HAP-1 (cell line): ENCODE measurements around the gene KBTBD12.

ENCODE experiments used
- DNase-seq, 2 experiments: peaks; one replicate each; pipeline ENCODE4 v3.0.0-alpha.2; 2016 to 2020; ENCODE audit warnings: low spot score in 2 of 2
- H3K27me3 ChIP-seq: fragments of 250-450 bp; sonication (Bioruptor Pico); 2 replicates; pipeline ENCODE4 v1.5.1; 2020; ENCODE audit warnings: low read depth, mild to moderate bottlenecking, moderate library complexity
- H3K36me3 ChIP-seq: fragments of 250-450 bp; sonication (Bioruptor Pico); replicated peaks from 2 replicates; pipeline ENCODE4 v1.5.1; 2020; ENCODE audit warnings: mild to moderate bottlenecking
- H3K4me1 ChIP-seq: fragments of 250-450 bp; sonication (Bioruptor Pico); 2 replicates; pipeline ENCODE4 v1.5.1; 2020; ENCODE audit warnings: mild to moderate bottlenecking
- H3K4me3 ChIP-seq: fragments of 250-450 bp; sonication (Bioruptor Pico); 2 replicates; pipeline ENCODE4 v1.5.1; 2020; ENCODE audit warnings: mild to moderate bottlenecking, moderate library complexity
- H3K9me3 ChIP-seq: fragments of 250-450 bp; sonication (Bioruptor Pico); 2 replicates; pipeline ENCODE4 v1.5.1; 2020; ENCODE audit warnings: mild to moderate bottlenecking, moderate library complexity
- in situ Hi-C: fragments of 300-500 bp; cut with MboI; formaldehyde crosslinking; loops from 3 replicates; pipeline ENCODE4 v1.14.3; 2020; ENCODE audit warnings: low sequenced_read_pairs, inconsistent platforms, mixed read lengths

Gene KBTBD12

DNA sequence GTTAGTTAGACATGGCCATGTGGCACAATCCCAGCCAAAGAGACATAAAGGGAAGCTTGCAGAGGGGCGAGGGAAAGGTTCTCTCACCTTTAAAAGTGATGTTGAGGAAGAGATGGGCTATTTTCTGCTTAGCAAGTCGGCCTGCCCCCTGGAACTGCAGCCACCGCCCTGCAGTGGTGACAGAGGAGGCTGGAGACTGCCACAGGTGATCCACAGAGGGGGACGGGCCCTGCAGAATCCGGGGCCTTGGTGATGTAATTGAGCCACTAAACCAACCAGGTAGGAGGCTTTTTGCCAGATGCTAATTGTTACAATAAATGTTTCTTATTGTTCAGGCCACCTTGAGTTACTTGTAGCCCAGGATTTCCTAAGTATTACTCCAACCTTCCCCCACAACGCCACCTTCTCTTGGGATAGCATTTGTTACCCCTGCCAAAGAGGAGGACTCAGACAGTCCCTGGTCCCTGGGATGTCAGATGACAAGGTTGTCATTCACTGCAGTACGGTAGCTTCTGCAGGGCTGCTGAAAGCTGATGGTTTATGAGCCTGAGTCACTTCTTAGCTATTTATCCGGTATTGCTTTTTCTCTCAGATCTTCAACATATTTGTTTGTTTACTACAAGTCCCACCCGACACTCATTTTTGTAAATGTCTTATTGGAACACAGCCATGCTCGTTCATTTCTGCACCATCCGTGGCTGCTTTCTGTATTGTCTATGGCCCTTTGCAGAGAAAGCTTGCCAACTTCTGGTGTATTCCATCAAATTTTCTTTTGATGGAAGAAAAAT, 73.9 kb downstream of the KBTBD12 start:
- in situ Hi-C loops, result no loop called here
- no peaks in the 10 kb centered on the region for H3K9me3 ChIP-seq
- H3K36me3 ChIP-seq, result no peaks in the 10 kb centered on the region
- no peak overlapping the region for H3K4me3 ChIP-seq
- H3K27me3 ChIP-seq, result no peaks in the 10 kb centered on the region
- DNase-seq, result no peak
- H3K4me1 ChIP-seq, result no peaks in the 10 kb centered on the region

DNA sequence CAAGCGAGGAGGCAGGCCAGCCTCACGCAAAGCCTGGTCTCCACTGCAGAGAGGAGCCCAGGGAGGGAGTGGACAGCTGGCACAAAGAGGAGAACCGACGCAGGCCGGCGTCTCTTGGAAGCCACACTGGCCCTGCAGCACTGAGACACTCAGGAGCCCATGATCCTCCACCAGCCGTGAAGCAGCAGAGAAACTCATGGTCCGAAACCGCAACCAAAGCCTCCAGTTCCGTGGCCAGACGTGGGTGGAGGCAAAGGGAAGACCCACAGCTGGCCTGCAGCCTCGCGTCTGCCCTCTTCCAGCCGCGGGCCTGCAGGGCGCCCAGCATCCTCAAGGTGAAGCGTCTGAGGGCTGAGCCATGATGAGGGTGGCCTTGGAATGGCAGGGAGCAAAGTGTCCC, 75.0 kb downstream of the KBTBD12 start:
- no peaks in the 10 kb centered on the region for H3K36me3 ChIP-seq

DNA sequence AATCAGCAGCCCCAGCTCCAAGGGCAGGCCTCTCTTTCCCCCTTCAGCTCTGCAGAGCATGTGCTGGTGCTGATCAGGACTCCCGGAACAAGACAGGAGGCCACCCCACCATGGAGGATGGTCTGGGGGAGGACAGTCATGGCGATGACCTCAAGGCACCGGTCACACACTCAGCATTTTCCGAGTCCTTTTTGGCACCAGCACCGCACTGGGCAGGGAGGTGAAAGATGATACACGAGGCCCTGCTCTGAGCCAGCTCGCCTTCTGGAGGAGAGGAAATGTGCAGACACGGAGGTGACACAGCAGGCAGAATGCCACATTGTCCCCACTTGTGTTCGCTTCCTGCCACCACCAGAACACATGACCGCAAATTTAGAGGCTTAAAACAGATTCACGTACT, 75.4 kb downstream of the KBTBD12 start:
- no peaks in the 10 kb centered on the region for H3K4me1 ChIP-seq
- no peak for DNase-seq
- in situ Hi-C loops, result no loop called here
- H3K36me3 ChIP-seq, result no peaks in the 10 kb centered on the region
- H3K9me3 ChIP-seq, result no peaks in the 10 kb centered on the region
- no peaks in the 10 kb centered on the region for H3K27me3 ChIP-seq
- H3K4me3 ChIP-seq, result no peak overlapping the region

More for the DNA sequence above, 75.0 kb downstream of the KBTBD12 start:
- in situ Hi-C loops, result no loop called here
- no peaks in the 10 kb centered on the region for H3K27me3 ChIP-seq
- no peak for DNase-seq
- no peaks in the 10 kb centered on the region for H3K4me1 ChIP-seq
- no peak overlapping the region for H3K4me3 ChIP-seq
- no peaks in the 10 kb centered on the region for H3K9me3 ChIP-seq

DNA sequence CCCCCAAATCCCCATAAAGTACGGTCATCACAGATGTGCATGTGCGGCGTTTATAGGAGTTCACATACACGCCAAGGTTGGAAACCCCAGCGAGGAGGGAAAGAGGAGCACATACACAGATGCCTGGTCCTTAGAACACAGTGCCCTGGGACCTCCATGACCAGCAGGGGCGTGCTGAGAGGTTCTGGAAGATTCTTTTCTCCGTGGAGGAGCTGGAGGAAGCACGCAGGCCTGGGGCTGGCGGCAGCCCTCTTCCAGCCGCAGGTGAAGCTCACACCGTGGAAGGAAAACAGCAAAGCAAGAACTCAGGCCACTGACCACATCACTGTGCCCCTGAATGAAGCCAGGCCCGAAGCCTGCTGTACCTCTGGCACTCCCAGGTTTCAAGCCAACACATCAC, 76.2 kb downstream of the KBTBD12 start:
- DNase-seq, result no peak
- no peaks in the 10 kb centered on the region for H3K27me3 ChIP-seq
- H3K4me3 ChIP-seq, result no peak overlapping the region
- in situ Hi-C loops, result no loop called here
- no peaks in the 10 kb centered on the region for H3K4me1 ChIP-seq
- H3K36me3 ChIP-seq, result no peaks in the 10 kb centered on the region
- no peaks in the 10 kb centered on the region for H3K9me3 ChIP-seq

DNA sequence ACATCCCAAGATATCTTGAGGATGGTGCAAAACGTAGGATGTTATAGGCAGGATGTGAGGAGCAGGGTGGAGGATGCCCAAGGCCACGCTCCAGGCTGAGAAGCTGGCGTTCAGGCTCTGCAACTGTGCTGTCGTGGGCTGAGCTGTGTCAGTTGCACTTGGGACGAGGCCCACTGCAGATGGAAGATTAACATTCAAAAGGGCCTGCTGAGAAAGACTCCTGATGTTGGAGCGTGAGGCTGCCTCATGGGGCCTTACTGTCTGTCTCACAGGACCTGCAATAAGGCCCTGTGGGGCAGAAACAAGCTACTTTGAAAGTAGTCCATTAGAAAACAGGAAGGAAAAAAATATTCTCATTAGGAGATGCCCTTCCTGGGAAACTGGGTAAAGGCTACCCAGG, 76.6 kb downstream of the KBTBD12 start:
- Histone ChIP-seq H3K9me3 (no peaks in the 10 kb centered on the region), H3K27me3 (no peaks in the 10 kb centered on the region), H3K36me3 (no peaks in the 10 kb centered on the region), H3K4me3 (no peak overlapping the region), H3K4me1 (no peaks in the 10 kb centered on the region)
- no peak for DNase-seq
- in situ Hi-C loops, result no loop called here

DNA sequence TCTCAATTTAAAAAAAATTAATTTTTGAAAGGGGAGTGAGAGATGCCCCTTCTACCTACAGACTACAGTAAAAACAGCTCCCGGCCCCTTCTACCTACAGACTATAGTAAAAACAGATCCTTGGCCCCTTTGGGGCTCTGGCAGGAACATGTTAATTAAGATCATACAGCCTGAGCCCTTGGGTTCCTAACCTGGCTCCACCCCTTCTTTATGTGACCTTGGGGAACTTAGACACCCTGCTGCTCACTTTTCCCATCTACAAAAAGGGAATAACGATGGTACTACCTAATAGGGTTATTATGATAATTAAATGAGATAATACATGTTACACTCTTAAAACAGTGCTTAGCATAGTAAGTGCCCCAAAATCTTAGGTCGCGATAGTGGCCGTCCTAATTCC, 77.1 kb downstream of the KBTBD12 start:
- Histone ChIP-seq H3K4me1 (no peaks in the 10 kb centered on the region), H3K27me3 (no peaks in the 10 kb centered on the region), H3K9me3 (no peaks in the 10 kb centered on the region), H3K36me3 (no peaks in the 10 kb centered on the region), H3K4me3 (no peak overlapping the region)
- DNase-seq, result no peak
- in situ Hi-C loops, result no loop called here

DNA sequence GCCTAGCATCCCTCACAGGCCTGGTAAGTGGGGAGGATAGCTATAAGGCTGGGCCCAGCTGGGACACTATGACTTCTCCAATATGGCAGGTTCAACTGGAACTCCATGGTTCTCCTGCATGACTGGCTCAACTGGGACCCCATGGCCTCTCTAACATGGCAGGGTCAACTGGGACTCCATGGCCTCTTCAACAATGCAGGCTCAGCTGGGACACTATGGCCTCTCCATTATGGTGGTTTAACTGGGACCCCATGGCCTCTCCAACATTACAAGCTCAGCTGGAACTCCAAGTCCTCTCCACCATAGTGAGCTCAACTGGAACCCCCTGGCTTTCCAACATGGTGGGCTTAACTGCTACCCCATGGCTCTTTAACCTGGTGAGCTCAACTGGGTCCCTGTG, 79.0 kb downstream of the KBTBD12 start:
- Histone ChIP-seq H3K9me3 (no peaks in the 10 kb centered on the region), H3K27me3 (no peaks in the 10 kb centered on the region), H3K4me3 (no peak overlapping the region), H3K4me1 (no peaks in the 10 kb centered on the region), H3K36me3 (no peaks in the 10 kb centered on the region)
- in situ Hi-C loops, result no loop called here
- DNase-seq, result no peak

DNA sequence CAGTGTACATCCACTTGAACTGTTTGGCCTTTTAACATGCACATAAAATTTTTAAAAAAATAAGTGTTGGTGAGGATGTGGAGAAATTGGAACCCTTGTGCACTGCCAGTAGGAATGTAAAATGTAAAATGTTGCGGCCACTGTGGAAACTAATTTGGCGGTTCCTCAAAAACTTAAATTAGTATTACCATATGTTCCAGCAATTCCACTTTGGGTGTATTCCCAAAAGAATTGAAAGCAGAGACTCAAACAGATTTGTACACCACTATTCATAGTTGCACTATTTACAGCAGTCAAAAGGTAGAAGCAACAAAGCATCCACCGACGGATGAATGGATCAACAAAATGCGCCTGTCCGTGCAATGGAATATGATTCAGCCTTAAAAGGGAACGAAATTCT, 82.0 kb downstream of the KBTBD12 start:
- no peaks in the 10 kb centered on the region for H3K36me3 ChIP-seq
- no peak for DNase-seq
- no peaks in the 10 kb centered on the region for H3K9me3 ChIP-seq
- H3K4me1 ChIP-seq, result no peaks in the 10 kb centered on the region
- no peak overlapping the region for H3K4me3 ChIP-seq
- no peaks in the 10 kb centered on the region for H3K27me3 ChIP-seq
- in situ Hi-C loops, result no loop called here

DNA sequence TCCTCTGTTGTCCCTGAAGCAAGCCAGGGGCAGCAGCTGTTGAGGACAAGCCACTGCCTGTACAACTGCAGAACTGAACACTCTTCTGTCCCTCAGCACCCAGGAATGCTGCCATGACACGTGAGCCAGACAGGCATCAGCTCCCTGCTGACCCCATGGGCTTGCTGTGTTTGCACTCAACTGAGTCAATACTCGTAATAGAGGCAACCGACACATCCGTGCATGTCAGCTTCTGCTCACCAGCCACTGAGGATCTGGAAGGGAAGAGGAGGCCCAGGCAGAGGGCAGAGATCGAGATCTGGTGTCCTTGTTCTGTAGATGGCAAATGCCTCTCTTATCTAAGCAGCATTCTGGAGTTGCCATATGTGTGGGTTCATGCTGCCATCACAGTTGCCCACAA, 82.9 kb downstream of the KBTBD12 start:
- Histone ChIP-seq H3K36me3 (no peaks in the 10 kb centered on the region), H3K27me3 (0 out of 2 replicates have a peak, but pooled peaks cover 2% of the 10 kb centered on the region), H3K4me1 (no peaks in the 10 kb centered on the region), H3K9me3 (no peaks in the 10 kb centered on the region), H3K4me3 (no peak overlapping the region)
- in situ Hi-C loops, result no loop called here
- DNase-seq, result no peak

DNA sequence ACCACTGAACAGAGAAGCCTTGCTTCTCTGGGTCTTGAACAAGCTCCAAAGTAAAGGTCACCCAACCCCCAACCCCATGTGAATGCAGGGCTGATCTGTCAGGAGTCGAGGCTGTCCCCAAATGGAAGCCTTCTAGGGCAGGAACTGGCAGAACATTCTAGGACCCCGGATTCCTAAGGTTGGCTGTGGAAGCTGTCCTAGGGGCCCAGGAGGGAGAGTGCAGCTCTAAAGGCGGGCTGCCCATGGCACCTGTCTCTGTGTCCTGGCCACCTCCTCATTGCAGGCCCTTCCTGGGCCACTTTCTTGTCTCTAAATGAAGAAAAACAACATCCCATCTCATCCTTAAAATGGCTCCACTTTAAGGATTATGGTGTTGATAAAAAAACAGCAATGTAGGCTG, 83.6 kb downstream of the KBTBD12 start:
- in situ Hi-C loops, result no loop called here
- Histone ChIP-seq H3K9me3 (no peaks in the 10 kb centered on the region), H3K36me3 (no peaks in the 10 kb centered on the region), H3K4me1 (no peaks in the 10 kb centered on the region), H3K4me3 (no peak overlapping the region), H3K27me3 (0 out of 2 replicates have a peak, but pooled peaks cover 5% of the 10 kb centered on the region)
- DNase-seq, result no peak

DNA sequence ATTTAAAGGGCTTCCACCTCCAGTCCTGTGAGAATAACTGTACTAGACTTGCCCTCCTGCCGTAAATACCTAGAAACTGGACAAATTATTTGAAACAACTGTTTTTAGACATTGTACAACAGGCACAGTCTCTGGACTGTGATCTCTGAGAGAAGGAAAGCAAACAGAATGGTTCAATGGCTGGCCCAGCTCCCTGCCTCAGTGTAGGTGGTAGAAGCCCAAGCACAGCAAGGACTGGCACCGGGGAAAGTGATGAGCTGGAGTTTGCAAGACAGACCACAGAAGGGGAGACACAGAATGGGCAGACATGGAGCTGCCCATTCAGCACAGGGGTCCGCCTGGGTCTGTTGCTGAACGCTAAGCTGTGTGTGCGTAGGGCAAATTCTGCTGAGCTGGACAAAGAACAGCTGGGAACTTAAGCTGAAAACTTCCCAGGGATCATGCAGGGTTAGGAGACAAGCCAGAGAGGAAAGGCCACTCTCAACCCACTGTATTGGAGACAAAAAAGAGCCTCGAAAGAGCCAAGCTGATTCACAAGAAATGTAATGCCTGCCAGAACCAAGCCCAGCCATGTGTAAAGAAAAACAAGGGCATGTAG, 84.6 kb downstream of the KBTBD12 start:
- Histone ChIP-seq H3K9me3 (no peaks in the 10 kb centered on the region), H3K4me3 (no peak overlapping the region), H3K36me3 (no peaks in the 10 kb centered on the region), H3K4me1 (no peaks in the 10 kb centered on the region), H3K27me3 (0 out of 2 replicates have a peak, but pooled peaks cover 5% of the 10 kb centered on the region)
- DNase-seq, result no peak
- in situ Hi-C loops, result no loop called here

DNA sequence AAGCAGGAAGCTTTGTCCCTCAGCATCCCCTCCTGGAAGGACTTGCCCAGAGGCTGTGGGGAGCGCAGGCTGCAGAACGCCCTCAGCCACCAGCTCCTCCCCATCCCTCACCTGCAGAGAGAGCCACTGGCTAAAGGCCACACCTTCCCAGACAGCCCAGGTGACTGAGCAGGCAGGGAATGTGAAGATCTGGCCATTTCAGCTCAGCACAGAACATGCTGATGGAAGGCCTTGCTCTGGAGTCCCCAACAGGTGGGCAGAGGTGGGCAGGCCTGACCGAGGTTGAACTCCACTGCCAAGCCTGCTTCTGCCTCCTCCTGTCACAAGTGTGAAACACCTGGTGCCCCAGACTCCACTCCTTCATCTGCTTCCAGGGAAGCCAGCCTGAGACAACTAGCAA, 86.5 kb downstream of the KBTBD12 start:
- Histone ChIP-seq H3K36me3 (no peaks in the 10 kb centered on the region), H3K4me1 (no peaks in the 10 kb centered on the region), H3K27me3 (0 out of 2 replicates have a peak, but pooled peaks cover 5% of the 10 kb centered on the region), H3K4me3 (no peak overlapping the region), H3K9me3 (no peaks in the 10 kb centered on the region)
- in situ Hi-C loops, result no loop called here
- DNase-seq, result no peak

DNA sequence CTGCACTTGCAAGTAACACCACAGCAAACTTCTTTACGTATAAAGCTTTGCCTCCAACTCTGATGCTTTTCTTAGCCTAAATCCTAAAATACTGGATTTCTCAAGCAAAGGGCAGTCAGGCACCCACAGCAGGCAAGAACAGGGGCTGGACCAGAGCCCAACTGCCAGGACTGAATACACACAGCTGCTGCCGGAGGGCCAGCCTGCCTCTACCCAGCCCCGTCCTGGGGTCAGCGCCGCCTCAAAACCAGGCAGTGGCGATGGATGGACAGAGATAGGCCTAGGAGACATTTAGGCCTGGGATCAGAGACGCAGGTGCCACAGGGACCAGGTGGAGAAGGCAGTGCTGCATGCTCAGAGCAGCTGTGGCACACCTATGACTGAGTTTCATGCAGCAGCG, 89.6 kb downstream of the KBTBD12 start:
- no peaks in the 10 kb centered on the region for H3K36me3 ChIP-seq
- no peak for DNase-seq
- no peaks in the 10 kb centered on the region for H3K4me1 ChIP-seq
- H3K4me3 ChIP-seq, result no peak overlapping the region
- no peaks in the 10 kb centered on the region for H3K9me3 ChIP-seq
- in situ Hi-C loops, result no loop called here
- 0 out of 2 replicates have a peak, but pooled peaks cover 5% of the 10 kb centered on the region for H3K27me3 ChIP-seq

DNA sequence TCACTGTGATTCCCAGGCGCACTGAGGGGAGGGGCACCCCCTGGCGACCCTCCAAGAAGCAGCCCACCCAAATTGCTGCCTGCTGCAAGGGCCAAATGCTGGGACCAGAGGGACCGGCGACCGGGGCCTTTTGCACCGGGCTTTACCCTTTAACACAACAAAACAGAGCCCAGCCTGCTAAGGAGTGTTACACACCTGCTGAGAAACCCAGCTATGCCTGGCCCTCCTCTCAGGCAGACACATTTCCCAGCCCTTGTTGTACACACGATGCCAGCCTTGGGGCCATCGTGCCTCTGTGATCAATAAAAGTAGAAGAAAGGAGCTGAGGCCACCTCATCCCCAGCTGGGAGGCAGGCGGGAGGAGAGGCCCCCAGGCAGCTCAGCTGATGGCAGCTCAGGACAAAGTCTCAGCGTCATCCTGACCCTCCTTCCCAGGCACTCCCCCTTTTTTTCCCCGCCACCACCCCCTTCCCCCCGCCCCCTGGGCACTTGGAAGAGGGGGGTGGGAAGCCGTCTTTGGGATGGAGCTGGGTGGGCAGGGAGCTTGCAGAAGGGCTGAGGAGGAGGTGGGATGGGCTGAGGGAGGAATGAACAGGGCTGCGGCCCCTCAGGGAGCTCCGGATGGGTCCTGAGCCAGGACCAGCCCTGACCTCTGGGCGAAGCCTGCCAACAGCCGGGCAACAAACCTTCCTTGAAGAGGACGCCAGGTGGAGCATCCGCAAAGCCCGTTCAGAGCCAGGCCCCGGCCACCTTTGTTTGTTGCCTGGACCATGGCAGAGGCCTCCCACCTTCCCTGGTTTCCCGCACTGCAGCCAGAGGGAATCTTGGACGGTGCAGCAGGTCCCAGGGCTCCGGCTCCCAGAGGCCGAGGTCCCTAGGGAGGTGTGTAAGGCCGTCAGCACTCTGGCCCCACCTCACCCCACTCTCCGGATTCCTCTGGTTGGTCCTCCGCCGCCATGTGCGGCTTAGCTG, 91.3 kb downstream of the KBTBD12 start:
- Histone ChIP-seq H3K27me3 (0 out of 2 replicates have a peak, but pooled peaks cover 5% of the 10 kb centered on the region), H3K4me3 (no peak overlapping the region), H3K9me3 (no peaks in the 10 kb centered on the region), H3K36me3 (no peaks in the 10 kb centered on the region), H3K4me1 (no peaks in the 10 kb centered on the region)
- in situ Hi-C loops, result no loop called here
- DNase-seq, result no peak
